HepG2 (cell line): Measurements from ENCODE around the gene SNAI3. TPM values are rescaled to one million over a fixed set of nuclear protein-coding genes. Genes with fewer than 3 reads are reported as not detected.

Experiments
- ATAC-seq: fragments of 200-7000 bp; cut with Tn5 transposase; 3 replicates; pipeline ENCODE4 v1.9.1; 2020; ENCODE audit warnings: mild to moderate bottlenecking, moderate library complexity
- BruUV-seq: library from RNA; stranded (reverse); fragments of 400-500 nt; replicated peaks from 2 replicates; lab custom pipeline; 2021; lab: Mats Ljungman, UMichigan
- CTCF ChIA-PET: fragments of 300-600 bp; formaldehyde crosslinking; extraction: SDS; loops from one replicate; lab custom pipeline; 2021; ENCODE audit warnings: low total read pairs, inconsistent platforms, low intra/inter-chr PET ratio; lab: Yijun Ruan, JAX
- POLR2A ChIA-PET: fragments of 350-600 bp; sonication (Branson Sonifier 250); formaldehyde crosslinking; loops from one replicate; lab custom pipeline; 2020; ENCODE audit warnings: antibody characterized with exemption, inconsistent platforms; lab: Yijun Ruan, JAX
- DNase-seq: peaks from one replicate; pipeline ENCODE4 v3.0.0-alpha.2; 2015; ENCODE audit warnings: low spot score
- FAIRE-seq: peaks from 3 replicates; lab custom pipeline; 2011; peaks lifted over from hg19 to GRCh38; lab: Jason Lieb, UNC
- H2AFZ ChIP-seq: one replicate; pipeline ENCODE4 v1.6.1; 2011; ENCODE audit warnings: low read length, inconsistent platforms
- H3K27ac ChIP-seq: fragments of 300-600 bp; 3 replicates; pipeline ENCODE4 v1.8.0; 2011; ENCODE audit warnings: mixed run types, mild to moderate bottlenecking, mixed read lengths, low read length, inconsistent platforms; ENCODE audit not compliant: insufficient read depth; ENCODE audit errors: extremely low read length
- H3K27me3 ChIP-seq, 2 experiments: fragments of 200-600 bp in 1 of 2; 2 replicates in 1 of 2; 3 replicates in 1 of 2; pipeline versions ENCODE4 v1.6.0 to v1.8.0; 2011; ENCODE audit warnings: low read length in 2 of 2, mild to moderate bottlenecking in 2 of 2, moderate library complexity in 2 of 2, inconsistent platforms in 1 of 2; ENCODE audit not compliant: insufficient read depth in 2 of 2, control insufficient read depth in 1 of 2
- H3K36me3 ChIP-seq, 2 experiments: fragments of 200-600 bp in 1 of 2; replicated peaks in 1 of 2; 2 replicates in 1 of 2; 3 replicates in 1 of 2; pipeline versions ENCODE4 v1.5.1 to v1.8.0; 2011; ENCODE audit warnings: low read length in 2 of 2, inconsistent platforms in 1 of 2; ENCODE audit not compliant: insufficient read depth in 2 of 2, control insufficient read depth in 1 of 2
- H3K4me1 ChIP-seq: 2 replicates; pipeline ENCODE4 v1.5.1; 2012; ENCODE audit warnings: low read length, inconsistent platforms; ENCODE audit not compliant: insufficient read depth
- H3K4me2 ChIP-seq: 2 replicates; pipeline ENCODE4 v1.6.0; 2011; ENCODE audit warnings: low read depth, low read length, inconsistent platforms
- H3K4me3 ChIP-seq, 3 experiments: fragments of 200-600 bp in 1 of 3; sonication (generic), shearing (Covaris generic) in 1 of 3; replicated peaks in 1 of 3; 2 replicates each; pipeline ENCODE4 v1.5.1; 2011 to 2016; ENCODE audit warnings: low read length in 3 of 3, inconsistent platforms in 2 of 3, low read depth in 2 of 3, mild to moderate bottlenecking in 2 of 3, control low read depth in 1 of 3, mixed read lengths in 1 of 3; ENCODE audit not compliant: insufficient read depth in 1 of 3
- H3K79me2 ChIP-seq: one replicate; pipeline ENCODE4 v1.6.1; 2011; ENCODE audit warnings: low read length, inconsistent platforms; ENCODE audit not compliant: insufficient read depth
- H3K9ac ChIP-seq: 2 replicates; pipeline ENCODE4 v1.6.0; 2011; ENCODE audit warnings: mild to moderate bottlenecking, low read depth, low read length, inconsistent platforms; ENCODE audit not compliant: insufficient read depth
- H3K9me3 ChIP-seq: 2 replicates; pipeline ENCODE4 v1.5.1; 2012; ENCODE audit warnings: mild to moderate bottlenecking, low read length
- H4K20me1 ChIP-seq: 2 replicates; pipeline ENCODE4 v1.6.0; 2011; ENCODE audit warnings: inconsistent platforms, mild to moderate bottlenecking, low read length, moderate library complexity; ENCODE audit not compliant: insufficient read depth
- GLI4 ChIP-seq: sonication (generic); formaldehyde crosslinking; IDR thresholded peaks from 2 replicates; pipeline ENCODE4 v1.5.1; 2020; ENCODE audit warnings: missing genetic modification reagents, mild to moderate bottlenecking, moderate library complexity, borderline replicate concordance
- HDAC1 ChIP-seq: sonication (generic); formaldehyde crosslinking; IDR thresholded peaks from 2 replicates; pipeline ENCODE4 v1.5.1; 2020; ENCODE audit warnings: mild to moderate bottlenecking, missing genetic modification reagents
- HNF4A ChIP-seq: sonication (generic); formaldehyde crosslinking; IDR thresholded peaks from 2 replicates; pipeline ENCODE4 v1.4.0; 2020; ENCODE audit warnings: missing genetic modification reagents
- HNF4G ChIP-seq, 2 experiments: sonication (generic) in 1 of 2; formaldehyde crosslinking in 1 of 2; IDR thresholded peaks; 2 replicates each; pipeline versions ENCODE4 v1.4.0 to v1.6.1; 2011 to 2020; ENCODE audit warnings: borderline replicate concordance in 2 of 2, low read depth in 2 of 2, mild to moderate bottlenecking in 2 of 2, low read length in 1 of 2, missing genetic modification reagents in 1 of 2, moderate library complexity in 1 of 2
- HNRNPLL ChIP-seq: fragments of 200-400 bp; formaldehyde crosslinking; IDR thresholded peaks from 2 replicates; pipeline ENCODE4 v1.6.1; 2017; ENCODE audit warnings: mild to moderate bottlenecking, low read depth, low read length; ENCODE audit not compliant: poor library complexity, severe bottlenecking
- PITX1 ChIP-seq: sonication (generic); formaldehyde crosslinking; IDR thresholded peaks from 2 replicates; pipeline ENCODE4 v1.5.1; 2020; ENCODE audit warnings: mild to moderate bottlenecking, missing genetic modification reagents
- POLR2A ChIP-seq, 2 experiments: IDR thresholded peaks; 2 replicates each; pipeline ENCODE4 v1.6.1; 2011; ENCODE audit warnings: low read depth in 2 of 2, low read length in 2 of 2, mild to moderate bottlenecking in 1 of 2, moderate library complexity in 1 of 2; ENCODE audit not compliant: insufficient read depth in 1 of 2
- SP4 ChIP-seq: sonication (generic); formaldehyde crosslinking; IDR thresholded peaks from 2 replicates; pipeline ENCODE4 v1.8.1; 2023; ENCODE audit warnings: mild to moderate bottlenecking, missing genetic modification reagents
- ZBTB7A ChIP-seq: sonication (generic); formaldehyde crosslinking; IDR thresholded peaks from 2 replicates; pipeline ENCODE4 v1.8.0; 2022; ENCODE audit warnings: mild to moderate bottlenecking, missing genetic modification reagents
- ZFP41 ChIP-seq: sonication (generic); formaldehyde crosslinking; IDR thresholded peaks from 2 replicates; pipeline ENCODE4 v1.4.0; 2020; ENCODE audit warnings: mild to moderate bottlenecking, missing genetic modification reagents, borderline replicate concordance
- ZFX ChIP-seq: sonication (generic); formaldehyde crosslinking; IDR thresholded peaks from 2 replicates; pipeline ENCODE4 v1.4.0; 2020; ENCODE audit warnings: mild to moderate bottlenecking, low read depth, missing genetic modification reagents, moderate library complexity
- WGBS: methylation state at CpG from one replicate; pipeline ENCODE4 v1.1.6; 2017; ENCODE audit warnings: low lambda C conversion rate; 5-methylcytosine and 5-hydroxymethylcytosine counted together
- in situ Hi-C: cut with HindIII; loops from 2 replicates; pipeline ENCODE4 v1.10.0; 2017; ENCODE audit warnings: low pct_unique_long_range_greater_than_20kb; ENCODE audit not compliant: extremely low pct_ligation_motif_present
- intact Hi-C: fragments of 100-400 bp; cut with micrococcal nuclease; formaldehyde crosslinking; loops from one replicate; pipeline ENCODE4 v1.10.0; 2022; ENCODE audit not compliant: unreplicated experiment
- polyA plus RNA-seq, 8 experiments: library from polyadenylated mRNA; depleted of rRNA in 3 of 8; stranded (reverse) in 7 of 8; unstranded in 1 of 8; fragments of >200 nt; fragmentation: Illumina TruSeq in 4 of 8; extraction: Trizol in 4 of 8; gene quantifications; 2 replicates each; pipeline versions ENCODE4 v1.2.1 to v1.2.3, GENCODE V29; 2011 to 2016; ENCODE audit warnings: low read depth in 4 of 8, missing spikeins in 1 of 8, mixed read lengths in 1 of 8; ENCODE audit not compliant: insufficient read depth in 1 of 8
- total RNA-seq, 5 experiments: library from RNA; depleted of rRNA; stranded (reverse); fragments of >200 nt; fragmentation: Illumina TruSeq; extraction: Trizol; gene quantifications; 2 replicates each; pipeline ENCODE4 v1.2.3, GENCODE V29; 2016; ENCODE audit warnings: low read depth in 1 of 5
- TF ChIP-seq, protein P1 (sequence below): IDR thresholded peaks from 2 replicates; pipeline ENCODE4 v1.6.1; 2012; ENCODE audit warnings: inconsistent platforms
- TF ChIP-seq, protein P2 (sequence below): sonication (generic); formaldehyde crosslinking; IDR thresholded peaks from 2 replicates; pipeline ENCODE4 v1.5.1; 2020; ENCODE audit warnings: mild to moderate bottlenecking, missing genetic modification reagents, moderate library complexity
- TF ChIP-seq, protein P3 (sequence below): sonication (generic); formaldehyde crosslinking; conservative IDR thresholded peaks from 2 replicates; pipeline ENCODE4 v1.4.0; 2020; ENCODE audit warnings: mild to moderate bottlenecking, missing genetic modification reagents, moderate library complexity
- TF ChIP-seq, protein P4 (sequence below): sonication (generic); formaldehyde crosslinking; IDR thresholded peaks from 2 replicates; pipeline ENCODE4 v1.8.0; 2022; ENCODE audit warnings: missing genetic modification reagents, mild to moderate bottlenecking, borderline replicate concordance

Gene SNAI3
- total and polyA plus RNA-seq, 2 of the 13 experiments (the other 11 are each of a cell fraction or from before 2014, with no cell fraction given), result 0.09 to 0.18 TPM

DNA sequence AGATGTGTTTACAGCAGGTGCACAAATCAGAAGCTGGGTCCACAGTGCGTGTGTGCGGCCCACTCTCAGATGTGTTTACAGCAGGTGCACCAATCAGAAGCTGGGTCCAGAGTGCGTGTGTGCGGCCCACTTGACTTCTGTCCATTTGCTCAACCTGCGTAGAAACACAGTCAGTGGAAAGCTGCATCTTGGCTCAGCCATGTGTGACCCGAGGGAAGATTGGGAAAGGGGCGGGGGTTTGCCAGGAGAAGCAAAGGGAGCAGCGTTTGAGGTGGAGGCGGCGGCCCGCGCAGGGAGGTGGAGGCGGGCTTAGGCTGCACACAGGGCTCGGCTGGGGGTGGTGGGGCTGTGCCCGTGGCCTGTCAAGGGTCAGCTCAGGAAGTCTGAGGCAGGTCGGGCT lies 24.2 kb upstream of the SNAI3 start:
- DNase-seq, result no peak
- ATAC-seq, result no peak
- POLR2A ChIA-PET, result no interaction called here
- in situ Hi-C loops (no loop called here), intact Hi-C loops (no loop called here)
- Histone ChIP-seq H3K36me3 (peaks cover 17% of the 10 kb centered on the region in 2 experiments; a peak in 3 of 5 replicates), H3K27me3 (peaks cover 0 to 3% of the 10 kb centered on the region in 2 experiments; a peak in 1 of 5 replicates), H3K4me2 (peak overlapping the region; percentile 38), H3K4me3 (peak overlapping the region in 1 of 3 experiments; percentile 17; a peak in 1 of 6 replicates), H3K27ac (peak overlapping the region; percentile 41), H3K9ac (no peak overlapping the region), H3K9me3 (no peaks in the 10 kb centered on the region), H3K4me1 (peaks cover 42% of the 10 kb centered on the region), H4K20me1 (no peaks in the 10 kb centered on the region), H3K79me2 (peaks cover 23% of the 10 kb centered on the region), H2AFZ (no peak overlapping the region)
- FAIRE-seq, result peak; percentile 21
- 44% methylated on average over 15 of the region's 16 CpGs for WGBS
- BruUV-seq, result no TSS peak
- CTCF ChIA-PET, result no interaction called here
- 0 out of 2 replicates have a peak, but pooled peaks have one; percentile 33 for TF ChIP-seq PITX1 (CRISPR knock-in tag)
- TF ChIP-seq ZBTB7A (CRISPR knock-in tag), result peak; percentile 9; the same call in 1 of the 2 replicates
- TF ChIP-seq GLI4, result no peak
- TF ChIP-seq, protein P1, sequence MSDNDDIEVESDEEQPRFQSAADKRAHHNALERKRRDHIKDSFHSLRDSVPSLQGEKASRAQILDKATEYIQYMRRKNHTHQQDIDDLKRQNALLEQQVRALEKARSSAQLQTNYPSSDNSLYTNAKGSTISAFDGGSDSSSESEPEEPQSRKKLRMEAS, result peak; percentile 63
- peak; percentile 83 for TF ChIP-seq HNRNPLL
- TF ChIP-seq HDAC1 (CRISPR knock-in tag), result peak; percentile 34; the same call in 1 of the 2 replicates
- TF ChIP-seq HNF4A (CRISPR knock-in tag), result peak; percentile 49; the same call in 1 of the 2 replicates
- TF ChIP-seq SP4 (CRISPR knock-in tag), result 0 out of 2 replicates have a peak, but pooled peaks have one; percentile 15
- TF ChIP-seq, protein P2, sequence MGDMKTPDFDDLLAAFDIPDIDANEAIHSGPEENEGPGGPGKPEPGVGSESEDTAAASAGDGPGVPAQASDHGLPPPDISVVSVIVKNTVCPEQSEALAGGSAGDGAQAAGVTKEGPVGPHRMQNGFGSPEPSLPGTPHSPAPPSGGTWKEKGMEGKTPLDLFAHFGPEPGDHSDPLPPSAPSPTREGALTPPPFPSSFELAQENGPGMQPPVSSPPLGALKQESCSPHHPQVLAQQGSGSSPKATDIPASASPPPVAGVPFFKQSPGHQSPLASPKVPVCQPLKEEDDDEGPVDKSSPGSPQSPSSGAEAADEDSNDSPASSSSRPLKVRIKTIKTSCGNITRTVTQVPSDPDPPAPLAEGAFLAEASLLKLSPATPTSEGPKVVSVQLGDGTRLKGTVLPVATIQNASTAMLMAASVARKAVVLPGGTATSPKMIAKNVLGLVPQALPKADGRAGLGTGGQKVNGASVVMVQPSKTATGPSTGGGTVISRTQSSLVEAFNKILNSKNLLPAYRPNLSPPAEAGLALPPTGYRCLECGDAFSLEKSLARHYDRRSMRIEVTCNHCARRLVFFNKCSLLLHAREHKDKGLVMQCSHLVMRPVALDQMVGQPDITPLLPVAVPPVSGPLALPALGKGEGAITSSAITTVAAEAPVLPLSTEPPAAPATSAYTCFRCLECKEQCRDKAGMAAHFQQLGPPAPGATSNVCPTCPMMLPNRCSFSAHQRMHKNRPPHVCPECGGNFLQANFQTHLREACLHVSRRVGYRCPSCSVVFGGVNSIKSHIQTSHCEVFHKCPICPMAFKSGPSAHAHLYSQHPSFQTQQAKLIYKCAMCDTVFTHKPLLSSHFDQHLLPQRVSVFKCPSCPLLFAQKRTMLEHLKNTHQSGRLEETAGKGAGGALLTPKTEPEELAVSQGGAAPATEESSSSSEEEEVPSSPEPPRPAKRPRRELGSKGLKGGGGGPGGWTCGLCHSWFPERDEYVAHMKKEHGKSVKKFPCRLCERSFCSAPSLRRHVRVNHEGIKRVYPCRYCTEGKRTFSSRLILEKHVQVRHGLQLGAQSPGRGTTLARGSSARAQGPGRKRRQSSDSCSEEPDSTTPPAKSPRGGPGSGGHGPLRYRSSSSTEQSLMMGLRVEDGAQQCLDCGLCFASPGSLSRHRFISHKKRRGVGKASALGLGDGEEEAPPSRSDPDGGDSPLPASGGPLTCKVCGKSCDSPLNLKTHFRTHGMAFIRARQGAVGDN (CRISPR knock-in tag), result peak; percentile 65
- TF ChIP-seq ZFP41 (CRISPR knock-in tag), result no peak
- TF ChIP-seq ZFX (CRISPR knock-in tag), result peak; percentile 43; the same call in 1 of the 2 replicates
- TF ChIP-seq, protein P3, sequence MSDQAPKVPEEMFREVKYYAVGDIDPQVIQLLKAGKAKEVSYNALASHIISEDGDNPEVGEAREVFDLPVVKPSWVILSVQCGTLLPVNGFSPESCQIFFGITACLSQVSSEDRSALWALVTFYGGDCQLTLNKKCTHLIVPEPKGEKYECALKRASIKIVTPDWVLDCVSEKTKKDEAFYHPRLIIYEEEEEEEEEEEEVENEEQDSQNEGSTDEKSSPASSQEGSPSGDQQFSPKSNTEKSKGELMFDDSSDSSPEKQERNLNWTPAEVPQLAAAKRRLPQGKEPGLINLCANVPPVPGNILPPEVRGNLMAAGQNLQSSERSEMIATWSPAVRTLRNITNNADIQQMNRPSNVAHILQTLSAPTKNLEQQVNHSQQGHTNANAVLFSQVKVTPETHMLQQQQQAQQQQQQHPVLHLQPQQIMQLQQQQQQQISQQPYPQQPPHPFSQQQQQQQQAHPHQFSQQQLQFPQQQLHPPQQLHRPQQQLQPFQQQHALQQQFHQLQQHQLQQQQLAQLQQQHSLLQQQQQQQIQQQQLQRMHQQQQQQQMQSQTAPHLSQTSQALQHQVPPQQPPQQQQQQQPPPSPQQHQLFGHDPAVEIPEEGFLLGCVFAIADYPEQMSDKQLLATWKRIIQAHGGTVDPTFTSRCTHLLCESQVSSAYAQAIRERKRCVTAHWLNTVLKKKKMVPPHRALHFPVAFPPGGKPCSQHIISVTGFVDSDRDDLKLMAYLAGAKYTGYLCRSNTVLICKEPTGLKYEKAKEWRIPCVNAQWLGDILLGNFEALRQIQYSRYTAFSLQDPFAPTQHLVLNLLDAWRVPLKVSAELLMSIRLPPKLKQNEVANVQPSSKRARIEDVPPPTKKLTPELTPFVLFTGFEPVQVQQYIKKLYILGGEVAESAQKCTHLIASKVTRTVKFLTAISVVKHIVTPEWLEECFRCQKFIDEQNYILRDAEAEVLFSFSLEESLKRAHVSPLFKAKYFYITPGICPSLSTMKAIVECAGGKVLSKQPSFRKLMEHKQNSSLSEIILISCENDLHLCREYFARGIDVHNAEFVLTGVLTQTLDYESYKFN (CRISPR knock-in tag), result peak; percentile 77
- TF ChIP-seq POLR2A (IDR thresholded peaks at IDR 0.05; ENCODE audit: insufficient read depth in 1 of 2, low read depth in 2 of 2, low read length in 2 of 2), result 0 out of 4 replicates have a peak, but pooled peaks of 1 of the 2 experiments have one; percentile 23
- TF ChIP-seq, protein P4, sequence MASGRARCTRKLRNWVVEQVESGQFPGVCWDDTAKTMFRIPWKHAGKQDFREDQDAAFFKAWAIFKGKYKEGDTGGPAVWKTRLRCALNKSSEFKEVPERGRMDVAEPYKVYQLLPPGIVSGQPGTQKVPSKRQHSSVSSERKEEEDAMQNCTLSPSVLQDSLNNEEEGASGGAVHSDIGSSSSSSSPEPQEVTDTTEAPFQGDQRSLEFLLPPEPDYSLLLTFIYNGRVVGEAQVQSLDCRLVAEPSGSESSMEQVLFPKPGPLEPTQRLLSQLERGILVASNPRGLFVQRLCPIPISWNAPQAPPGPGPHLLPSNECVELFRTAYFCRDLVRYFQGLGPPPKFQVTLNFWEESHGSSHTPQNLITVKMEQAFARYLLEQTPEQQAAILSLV (CRISPR knock-in tag), result peak; percentile 43; the same call in 1 of the 2 replicates
- 0 out of 2 replicates have a peak, but pooled peaks have one; percentile 16 for TF ChIP-seq HNF4G (IDR thresholded peaks at IDR 0.05; ENCODE audit: borderline replicate concordance, low read depth, low read length)
- no peak for TF ChIP-seq HNF4G (CRISPR knock-in tag; IDR thresholded peaks at IDR 0.05; ENCODE audit: borderline replicate concordance, low read depth)
